ENCODE measurements around the gene ACTMAP. TPM values are rescaled to one million over a fixed set of nuclear protein-coding genes. Genes with fewer than 3 reads are reported as not detected.

ACTMAP gene
- polyA plus RNA-seq, 3 donors: 4.3 to 13.0 (median 8.5) TPM

DNA sequence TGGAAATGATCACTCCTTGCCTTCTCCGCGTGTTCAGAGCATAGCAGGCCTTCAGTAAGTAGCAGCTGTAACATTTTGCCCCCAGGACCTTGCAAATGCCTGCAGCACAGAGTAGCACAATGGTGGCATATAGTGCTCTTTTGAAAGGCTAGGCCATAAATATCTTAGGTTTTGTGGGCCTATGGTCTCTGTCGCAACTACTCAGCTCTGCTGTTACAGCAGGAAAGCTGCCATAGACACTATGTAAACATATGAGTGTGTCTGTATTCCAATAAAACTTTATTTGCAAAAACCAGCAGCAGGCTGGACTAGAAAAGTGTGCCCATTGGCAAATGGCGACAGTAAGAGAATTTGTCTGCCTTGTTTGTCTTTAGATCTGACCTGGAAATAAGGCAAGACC, 24.0 kb downstream of the ACTMAP start:
- no peak for DNase-seq
- H3K9me3 ChIP-seq (replicated peaks in 1 of 2; ENCODE audit: control insufficient read depth in 1 of 2, insufficient read depth in 1 of 2, low read length in 2 of 2): peaks cover 4 to 6% of the 10 kb centered on the region in 2 donors
- no peaks in the 10 kb centered on the region for H3K27me3 ChIP-seq (ENCODE audit: control insufficient read depth in 2 of 2, insufficient read depth in 2 of 2, low read length in 2 of 2)
- H2AFZ ChIP-seq (ENCODE audit: insufficient read depth, low read depth, low read length, poor library complexity, severe bottlenecking): no peak overlapping the region
- no peak overlapping the region for H3K4me2 ChIP-seq (replicated peaks; ENCODE audit: extremely low read depth, low read length, poor library complexity, severe bottlenecking)
- TF ChIP-seq, protein P1, sequence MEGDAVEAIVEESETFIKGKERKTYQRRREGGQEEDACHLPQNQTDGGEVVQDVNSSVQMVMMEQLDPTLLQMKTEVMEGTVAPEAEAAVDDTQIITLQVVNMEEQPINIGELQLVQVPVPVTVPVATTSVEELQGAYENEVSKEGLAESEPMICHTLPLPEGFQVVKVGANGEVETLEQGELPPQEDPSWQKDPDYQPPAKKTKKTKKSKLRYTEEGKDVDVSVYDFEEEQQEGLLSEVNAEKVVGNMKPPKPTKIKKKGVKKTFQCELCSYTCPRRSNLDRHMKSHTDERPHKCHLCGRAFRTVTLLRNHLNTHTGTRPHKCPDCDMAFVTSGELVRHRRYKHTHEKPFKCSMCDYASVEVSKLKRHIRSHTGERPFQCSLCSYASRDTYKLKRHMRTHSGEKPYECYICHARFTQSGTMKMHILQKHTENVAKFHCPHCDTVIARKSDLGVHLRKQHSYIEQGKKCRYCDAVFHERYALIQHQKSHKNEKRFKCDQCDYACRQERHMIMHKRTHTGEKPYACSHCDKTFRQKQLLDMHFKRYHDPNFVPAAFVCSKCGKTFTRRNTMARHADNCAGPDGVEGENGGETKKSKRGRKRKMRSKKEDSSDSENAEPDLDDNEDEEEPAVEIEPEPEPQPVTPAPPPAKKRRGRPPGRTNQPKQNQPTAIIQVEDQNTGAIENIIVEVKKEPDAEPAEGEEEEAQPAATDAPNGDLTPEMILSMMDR (IDR thresholded peaks at IDR 0.05): no peak
- H3K4me1 ChIP-seq (ENCODE audit: control insufficient read depth in 1 of 2, insufficient read depth in 2 of 2, low read length in 2 of 2): no peaks in the 10 kb centered on the region
- peaks cover 13% of the 10 kb centered on the region for H3K4me1 Mint-ChIP-seq
- H3K27ac Mint-ChIP-seq: no peak overlapping the region
- no peak overlapping the region for H3K4me3 ChIP-seq (replicated peaks in 1 of 3; ENCODE audit: low read depth in 2 of 3, low read length in 3 of 3)
- no peak overlapping the region for H3K4me3 Mint-ChIP-seq
- no peaks in the 10 kb centered on the region for H3K79me2 ChIP-seq (ENCODE audit: insufficient read depth, low read length)
- H4K20me1 ChIP-seq (ENCODE audit: insufficient read depth, low read length): peaks cover 17% of the 10 kb centered on the region
- H3K36me3 Mint-ChIP-seq: peaks cover 69 to 82% of the 10 kb centered on the region in 2 donors
- H3K27ac ChIP-seq (ENCODE audit: low read depth in 1 of 2, low read length in 2 of 2): no peak overlapping the region
- peaks cover 52 to 84% of the 10 kb centered on the region in 2 donors for H3K36me3 ChIP-seq (replicated peaks in 1 of 2; ENCODE audit: control insufficient read depth in 1 of 2, insufficient read depth in 2 of 2, low read length in 2 of 2)
- H3K27me3 Mint-ChIP-seq (ENCODE audit: low read depth in 3 of 3): peaks cover 0 to 1% (median 0%) of the 10 kb centered on the region in 3 donors
- 100% methylated on average over 3 of the region's 4 CpGs for WGBS (ENCODE audit: insufficient coverage)
- peaks cover 0 to 13% (median 7%) of the 10 kb centered on the region in 7 donors for H3K9me3 Mint-ChIP-seq
- H3K9ac ChIP-seq (ENCODE audit: insufficient read depth, low read length, poor library complexity, severe bottlenecking): no peak overlapping the region
- intact Hi-C loops (cut with micrococcal nuclease): no loop called here

DNA sequence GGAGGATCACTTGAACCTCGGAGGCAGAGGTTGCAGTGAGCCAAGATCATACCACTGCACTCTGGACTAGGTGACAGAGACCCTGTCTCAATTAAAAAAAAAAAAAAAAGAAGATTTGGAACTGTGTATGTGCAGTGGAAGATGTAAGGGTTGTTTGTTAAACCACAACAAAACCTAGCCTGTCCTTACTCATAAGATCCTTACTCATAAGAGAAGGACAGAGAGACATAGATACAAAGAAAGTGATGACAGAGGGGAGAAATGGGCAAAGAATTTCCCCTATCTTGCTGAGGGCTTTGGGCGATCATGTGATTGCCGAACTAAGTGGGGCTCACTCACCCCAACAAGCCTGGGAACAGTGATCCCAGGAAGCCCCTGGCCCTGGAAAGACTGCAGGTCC, 25.4 kb downstream of the ACTMAP start:
- peaks cover 27% of the 10 kb centered on the region for H3K4me1 Mint-ChIP-seq
- H3K27ac ChIP-seq (ENCODE audit: low read depth in 1 of 2, low read length in 2 of 2): no peak overlapping the region
- TF ChIP-seq, protein P1 (IDR thresholded peaks at IDR 0.05): no peak
- H3K79me2 ChIP-seq (ENCODE audit: insufficient read depth, low read length): no peaks in the 10 kb centered on the region
- H3K9ac ChIP-seq (ENCODE audit: insufficient read depth, low read length, poor library complexity, severe bottlenecking): no peak overlapping the region
- no peaks in the 10 kb centered on the region for H3K27me3 ChIP-seq (ENCODE audit: control insufficient read depth in 2 of 2, insufficient read depth in 2 of 2, low read length in 2 of 2)
- peaks cover 0 to 13% (median 7%) of the 10 kb centered on the region in 7 donors for H3K9me3 Mint-ChIP-seq
- H3K27me3 Mint-ChIP-seq (ENCODE audit: low read depth in 3 of 3): peaks cover 0 to 1% (median 0%) of the 10 kb centered on the region in 3 donors
- WGBS (ENCODE audit: insufficient coverage): 100% methylated on average over 2 of the region's 3 CpGs
- peaks cover 39 to 69% of the 10 kb centered on the region in 2 donors for H3K36me3 ChIP-seq (replicated peaks in 1 of 2; ENCODE audit: control insufficient read depth in 1 of 2, insufficient read depth in 2 of 2, low read length in 2 of 2)
- peaks cover 17% of the 10 kb centered on the region for H4K20me1 ChIP-seq (ENCODE audit: insufficient read depth, low read length)
- H3K4me2 ChIP-seq (replicated peaks; ENCODE audit: extremely low read depth, low read length, poor library complexity, severe bottlenecking): no peak overlapping the region
- intact Hi-C loops (cut with micrococcal nuclease): no loop called here
- H2AFZ ChIP-seq (ENCODE audit: insufficient read depth, low read depth, low read length, poor library complexity, severe bottlenecking): no peak overlapping the region
- peaks cover 13 to 14% of the 10 kb centered on the region in 2 donors for H3K4me1 ChIP-seq (ENCODE audit: control insufficient read depth in 1 of 2, insufficient read depth in 2 of 2, low read length in 2 of 2)
- H3K27ac Mint-ChIP-seq: peak overlapping the region in 2 of 7 donors; percentile 19 to 32
- peaks cover 4 to 6% of the 10 kb centered on the region in 2 donors for H3K9me3 ChIP-seq (replicated peaks in 1 of 2; ENCODE audit: control insufficient read depth in 1 of 2, insufficient read depth in 1 of 2, low read length in 2 of 2)
- DNase-seq: no peak
- H3K36me3 Mint-ChIP-seq: peaks cover 59 to 70% of the 10 kb centered on the region in 2 donors
- no peak overlapping the region for H3K4me3 ChIP-seq (replicated peaks in 1 of 3; ENCODE audit: low read depth in 2 of 3, low read length in 3 of 3)
- H3K4me3 Mint-ChIP-seq: no peak overlapping the region

Measured in CD14-positive monocyte (primary cell).